ENCODE results near the gene SYNGR2. TPM values are rescaled to one million over a fixed set of nuclear protein-coding genes. Genes with fewer than 3 reads are reported as not detected.
A peak's percentile ranks its signal among the peaks of the same experiment; 100 is the strongest.

Gene SYNGR2
- 44.1 TPM for total RNA-seq

DNA sequence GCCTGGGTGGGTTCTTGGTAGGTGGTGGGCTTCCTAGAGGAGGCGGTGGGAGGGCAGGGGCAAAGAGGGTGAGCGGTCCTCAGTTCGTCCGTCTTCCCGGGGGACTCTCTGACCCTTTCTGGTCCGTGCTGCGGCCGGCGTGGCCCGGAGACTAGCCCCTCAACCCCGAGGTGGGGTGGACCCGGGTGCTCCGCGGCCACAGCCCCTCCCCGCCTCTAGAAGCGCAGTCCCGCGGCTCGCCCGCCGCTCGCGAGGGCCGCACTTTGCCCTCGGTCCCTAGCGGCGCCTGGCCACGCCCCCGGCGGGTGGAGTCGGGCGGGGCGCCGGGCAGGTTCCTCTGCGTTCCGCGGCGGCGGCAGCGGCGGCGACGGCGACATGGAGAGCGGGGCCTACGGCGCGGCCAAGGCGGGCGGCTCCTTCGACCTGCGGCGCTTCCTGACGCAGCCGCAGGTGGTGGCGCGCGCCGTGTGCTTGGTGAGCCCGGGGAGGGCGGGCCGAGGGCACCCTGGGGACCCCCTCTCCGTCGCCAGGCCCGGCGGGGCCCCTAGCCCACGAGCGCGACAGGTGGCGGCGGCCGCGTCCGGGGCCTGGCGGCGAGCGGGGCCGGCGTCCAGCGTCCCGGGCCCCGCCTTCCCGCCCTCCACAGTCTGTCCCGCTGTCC, at the start of gene SYNGR2:
SYNGR2 (plus strand) TSS at position 340 of the 661 bp plus-strand sequence; CDS start at position 376, 36 bp downstream.
- peak; percentile 90 for ATAC-seq

GRCh38 chr17:78118801-78119241, 49.6 kb upstream of the SYNGR2 start:
- ATAC-seq (no peak), DNase-seq (ENCODE audit: low spot score) (no peak)

More for the DNA sequence above, at the start of gene SYNGR2:
- DNase-seq (ENCODE audit: low spot score), result peak; percentile 89

DNA sequence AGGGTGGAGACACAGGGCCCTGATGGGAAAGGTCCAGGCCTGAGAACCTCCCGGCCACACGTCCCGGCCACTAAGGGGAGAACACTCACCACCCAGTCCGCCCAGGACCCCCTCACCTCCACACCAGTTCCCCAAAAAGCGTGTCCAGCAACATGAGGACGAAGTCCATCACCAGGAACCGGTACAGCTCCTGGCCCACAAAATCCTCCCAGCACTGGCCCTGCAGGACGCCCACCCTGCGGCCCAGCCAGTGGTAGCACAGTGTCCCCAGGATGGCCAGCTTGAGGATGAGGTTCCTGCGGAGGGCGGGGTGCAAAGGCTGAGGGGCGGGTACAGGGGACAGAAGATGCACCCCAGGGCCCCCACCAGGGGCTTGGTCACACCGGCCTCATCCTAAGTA, 47.8 kb upstream of the SYNGR2 start:
- no peak for DNase-seq (ENCODE audit: low spot score)
- no peak for ATAC-seq

DNA sequence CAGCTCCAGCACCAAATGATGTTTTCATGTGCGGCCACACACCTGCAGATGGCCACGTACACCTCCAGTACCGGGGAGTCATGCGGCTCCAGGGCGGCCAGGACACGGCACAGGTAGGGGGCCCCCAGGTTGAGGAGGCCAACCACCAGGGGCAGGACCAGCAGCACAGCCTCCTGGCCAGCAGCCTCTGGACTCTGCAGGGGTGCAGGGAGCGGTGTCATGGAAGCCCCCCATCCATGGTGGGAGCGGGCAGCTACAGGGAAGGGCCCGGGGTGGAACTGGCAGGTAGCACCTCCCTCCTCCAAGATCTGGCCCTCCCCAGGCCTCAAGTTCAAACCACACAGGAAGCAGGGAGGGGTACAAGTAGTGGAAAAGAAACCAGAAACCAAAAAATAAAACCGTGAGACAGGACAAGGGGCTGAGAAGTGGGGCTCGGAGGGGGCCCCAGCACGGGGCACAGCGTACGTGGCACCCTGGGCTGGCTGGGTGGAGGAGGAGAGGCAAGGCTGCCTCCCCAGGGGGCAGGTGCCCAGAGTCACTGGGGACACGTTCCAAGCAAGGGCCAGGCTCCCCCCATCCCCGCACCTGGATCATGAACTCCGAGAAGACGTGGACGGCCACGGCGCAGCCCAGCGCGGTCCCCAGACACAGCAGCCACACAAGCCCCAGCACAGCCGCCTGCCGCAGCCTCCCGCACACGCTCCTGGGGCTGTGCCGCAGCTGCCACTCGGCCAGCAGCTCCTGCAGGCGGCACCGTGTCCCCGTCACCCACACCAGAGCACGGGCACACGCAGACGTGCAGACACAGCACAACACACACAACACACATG, 47.2 kb upstream of the SYNGR2 start:
- ATAC-seq, result no peak
- no peak for DNase-seq (ENCODE audit: low spot score)

DNA sequence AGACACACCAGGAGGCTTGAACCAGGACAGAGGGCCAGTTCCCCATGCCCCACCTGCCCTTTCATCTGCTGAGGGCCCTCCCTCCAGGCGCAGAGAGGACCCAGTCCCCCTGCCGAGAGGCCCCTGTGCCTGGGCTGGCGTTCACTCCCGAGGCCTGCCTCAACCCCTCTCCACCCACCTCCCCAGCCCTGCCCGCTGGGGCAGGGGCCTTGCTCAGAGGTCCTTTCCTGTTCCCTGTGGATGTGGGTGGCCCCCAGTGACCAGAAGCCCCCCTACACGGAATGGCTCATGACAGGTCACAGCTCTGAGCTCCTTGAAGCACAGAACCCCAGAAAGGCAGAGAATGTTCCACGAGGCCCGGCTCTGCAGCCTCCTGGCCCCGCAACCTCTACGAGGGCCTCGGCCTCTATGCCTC, 46.6 kb upstream of the SYNGR2 start:
- ATAC-seq (no peak), DNase-seq (ENCODE audit: low spot score) (no peak)

GRCh38 chr17:78122216-78122930, 46.0 kb upstream of the SYNGR2 start:
- ATAC-seq (no peak), DNase-seq (ENCODE audit: low spot score) (no peak)

- no peak for DNase-seq (ENCODE audit: low spot score)
Observed at GRCh38 chr17:78122931-78123249, 45.5 kb upstream of the SYNGR2 start.

GRCh38 chr17:78123258-78123929, 45.0 kb upstream of the SYNGR2 start:
- ATAC-seq, result no peak
- no peak for DNase-seq (ENCODE audit: low spot score)

More at GRCh38 chr17:78122931-78123249, 45.5 kb upstream of the SYNGR2 start:
- ATAC-seq, result no peak

DNA sequence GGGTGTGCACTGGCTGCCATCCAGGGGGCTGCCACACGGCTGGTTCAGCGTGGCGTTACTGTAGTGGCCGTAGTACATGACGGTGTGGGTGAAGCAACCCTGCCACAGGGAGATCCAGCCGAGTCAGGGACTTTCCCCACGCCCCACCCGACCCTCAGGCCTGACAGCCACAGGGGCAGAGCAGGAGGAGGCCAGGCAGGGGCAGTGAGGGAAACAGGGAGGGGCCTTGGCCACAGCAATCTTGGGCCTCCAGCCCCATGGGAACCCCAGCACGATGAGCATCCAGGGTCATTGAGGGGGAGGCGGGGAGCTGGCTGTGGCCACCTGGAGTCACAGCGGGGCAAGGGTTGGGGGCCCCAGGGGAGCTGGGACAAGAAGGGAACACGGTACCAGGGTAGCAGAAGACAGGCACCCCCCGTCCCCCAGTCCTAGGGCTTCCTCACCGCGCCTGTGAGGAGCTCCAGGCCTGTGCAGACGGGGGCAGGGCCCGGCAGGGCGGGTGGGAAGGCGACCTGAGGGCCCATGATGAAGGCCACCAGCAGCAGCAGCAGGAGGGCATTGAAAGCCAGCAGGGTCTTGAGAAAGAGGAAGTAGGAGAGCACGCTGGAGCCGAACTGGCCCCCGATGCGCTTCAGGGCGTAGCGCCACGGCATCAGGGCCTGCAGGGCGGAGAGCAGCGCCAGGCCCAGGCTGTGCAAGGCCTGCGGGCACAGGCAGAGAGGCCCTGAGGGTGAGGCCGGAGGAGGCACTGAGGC, 44.1 kb upstream of the SYNGR2 start:
- no peak for DNase-seq (ENCODE audit: low spot score)
- no peak for ATAC-seq

GRCh38 chr17:78124836-78125137, 43.6 kb upstream of the SYNGR2 start:
- ATAC-seq (no peak), DNase-seq (ENCODE audit: low spot score) (no peak)

GRCh38 chr17:78125138-78125913, 43.1 kb upstream of the SYNGR2 start:
- DNase-seq (ENCODE audit: low spot score), result no peak
- ATAC-seq, result no peak

DNA sequence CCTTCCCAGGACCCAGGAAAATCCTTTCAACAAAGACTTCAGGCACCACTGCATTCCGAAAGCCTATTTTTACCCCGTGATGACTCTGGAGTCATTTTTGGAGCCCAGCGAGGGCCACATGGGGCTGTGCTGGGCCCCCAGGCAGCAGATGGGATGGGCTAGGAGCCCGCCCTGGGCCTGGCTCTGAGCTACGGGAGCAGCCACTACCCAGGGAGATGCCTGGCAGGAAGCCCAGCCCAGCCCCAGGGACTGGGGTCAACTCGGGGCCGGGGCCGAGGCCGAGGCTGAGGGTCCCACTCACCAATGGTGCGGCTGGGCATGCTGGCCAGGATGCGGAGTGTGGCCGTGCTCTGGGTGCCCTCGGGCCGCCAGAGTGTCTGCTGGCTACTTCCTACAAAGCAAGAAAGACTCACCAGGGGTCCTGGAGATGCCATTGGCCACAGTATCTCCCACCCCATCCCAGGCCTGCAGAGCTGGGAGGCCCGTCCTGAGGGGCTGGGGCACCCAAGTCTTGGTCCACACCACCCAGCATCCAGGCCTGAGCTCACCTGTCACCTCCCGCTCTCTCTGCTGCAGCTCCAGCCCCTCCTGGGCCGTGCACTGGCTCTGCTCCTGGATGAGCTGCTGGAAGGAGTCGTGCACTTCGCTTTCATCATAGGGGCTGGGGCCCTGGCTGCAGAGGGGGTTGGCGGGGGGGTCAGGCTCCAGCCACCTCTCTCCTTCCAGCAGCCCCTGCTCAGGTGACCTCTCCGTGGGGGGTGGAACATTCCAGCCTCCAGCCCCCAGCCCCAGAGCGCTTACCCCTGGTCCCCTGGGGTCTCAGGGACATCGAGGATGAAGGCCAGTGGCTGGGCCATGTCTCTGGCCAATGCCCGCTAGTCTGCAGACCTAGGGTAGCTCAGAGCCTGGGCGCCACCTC, 42.1 kb upstream of the SYNGR2 start:
- no peak for DNase-seq (ENCODE audit: low spot score)
- ATAC-seq, result no peak

DNA sequence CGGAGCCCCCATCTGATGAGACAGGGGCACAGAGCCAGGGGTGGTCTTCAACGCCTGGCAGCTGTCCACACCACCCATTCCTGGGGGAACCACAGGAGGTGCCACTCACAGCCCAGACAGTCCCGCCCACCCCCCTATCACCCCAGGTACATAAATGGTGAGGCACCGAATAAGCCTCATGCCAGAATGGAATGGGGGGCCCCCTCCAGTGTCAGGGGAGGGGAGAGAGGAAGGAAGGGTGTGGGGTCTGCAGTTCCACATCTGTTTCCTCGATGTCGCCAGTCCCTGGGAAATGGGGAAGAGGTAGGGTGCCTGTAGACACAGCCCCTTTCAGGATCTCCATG, 41.5 kb upstream of the SYNGR2 start:
- ATAC-seq (no peak), DNase-seq (ENCODE audit: low spot score) (no peak)

- DNase-seq (ENCODE audit: low spot score) (peak; percentile 68), ATAC-seq (peak; percentile 45)
Observed at GRCh38 chr17:78127239-78127887, 41.0 kb upstream of the SYNGR2 start.

- DNase-seq (ENCODE audit: low spot score), result no peak
Observed at GRCh38 chr17:78127888-78128550, 40.4 kb upstream of the SYNGR2 start.

DNA sequence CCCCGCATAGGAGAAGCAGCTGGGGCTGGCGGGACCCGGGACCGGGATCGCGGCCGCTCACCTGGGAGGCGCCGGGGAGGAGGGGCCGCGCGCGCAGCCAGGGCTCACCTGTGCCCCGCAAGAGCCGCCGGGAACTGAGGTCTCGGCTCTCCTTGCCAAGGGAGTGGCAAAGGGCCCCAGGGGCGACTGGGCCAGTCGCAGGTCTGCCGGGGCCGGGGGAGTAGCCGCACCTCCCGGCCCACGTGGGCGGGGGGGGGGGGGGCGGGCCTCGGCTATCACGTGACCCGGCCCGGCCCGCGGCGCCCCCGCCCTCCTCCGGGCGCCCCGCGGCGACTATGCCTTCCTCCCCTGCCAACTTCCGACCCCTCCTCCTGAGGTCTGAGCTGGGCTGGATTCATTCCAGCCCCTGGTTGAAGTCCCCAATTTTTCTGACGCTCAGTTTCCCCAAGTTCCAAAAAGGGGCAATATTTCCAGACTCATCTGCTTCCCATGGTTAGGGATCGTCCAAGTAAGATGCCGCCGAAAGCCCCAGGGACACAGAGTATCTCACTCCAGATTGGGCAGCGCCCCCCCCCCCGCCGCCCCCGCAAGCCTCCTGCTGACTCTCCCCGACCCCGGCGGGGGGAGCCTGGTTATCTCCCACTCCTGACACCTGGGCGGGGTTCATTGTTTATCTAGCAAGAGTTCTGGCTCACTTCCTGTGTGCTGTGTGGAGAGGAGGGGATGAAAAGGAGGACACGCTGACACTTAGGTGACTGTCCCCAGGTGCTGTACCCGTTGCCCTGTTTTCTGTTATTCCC, 39.6 kb upstream of the SYNGR2 start, which contains the start of gene TMC6:
TMC6 (minus strand) TSS at position 205 of the 800 bp plus-strand sequence. CDS start 1,923 bp downstream, outside the sequence.
- peak; percentile 42 for ATAC-seq

More at GRCh38 chr17:78127888-78128550, 40.4 kb upstream of the SYNGR2 start:
- ATAC-seq, result peak; percentile 35

More for the DNA sequence above, 39.6 kb upstream of the SYNGR2 start, which contains the start of gene TMC6:
- no peak for DNase-seq (ENCODE audit: low spot score)
